Activated T-cell treated with anti-CD3 and anti-CD28 coated beads, Interleukin-2, amount 50 U/mL, for 4 hours (primary cell): ENCODE measurements around the gene SLC35F1. TPM values are rescaled to one million over a fixed set of nuclear protein-coding genes. Genes with fewer than 3 reads are reported as not detected.

ENCODE experiments used
- ATAC-seq, 2 donors: fragments of 200-7000 bp; cut with Tn5 transposase; one replicate each; pipeline ENCODE4 v1.10.0; 2021
- DNase-seq: peaks from one replicate; pipeline ENCODE4 v3.0.0-alpha.2; 2020
- H3K27me3 Mint-ChIP-seq: one replicate; pipeline ENCODE4 v1.8.0; 2021; ENCODE audit warnings: low read depth, mixed read lengths
- H3K36me3 Mint-ChIP-seq: one replicate; pipeline ENCODE4 v1.8.0; 2022; ENCODE audit warnings: mixed read lengths; ENCODE audit not compliant: insufficient read depth
- H3K4me1 Mint-ChIP-seq: one replicate; pipeline ENCODE4 v1.8.0; 2021; ENCODE audit warnings: low read depth, mixed read lengths
- H3K4me3 Mint-ChIP-seq: one replicate; pipeline ENCODE4 v1.8.0; 2021; ENCODE audit warnings: mild to moderate bottlenecking, moderate library complexity, mixed read lengths
- H3K9me3 Mint-ChIP-seq: one replicate; pipeline ENCODE4 v1.8.0; 2021; ENCODE audit warnings: mixed read lengths
- total RNA-seq, 3 donors: library from RNA; stranded (reverse); gene quantifications; one replicate each; pipeline ENCODE4 v1.2.1, GENCODE V29; 2021

The SLC35F1 gene
- total RNA-seq, 3 donors from 2014 or later, result 0.13 to 0.27 (median 0.21) TPM

- H3K36me3 Mint-ChIP-seq, result no peaks in the 10 kb centered on the region
- no peaks in the 10 kb centered on the region for H3K9me3 Mint-ChIP-seq
- ATAC-seq (no peak), DNase-seq (no peak)
- H3K27me3 Mint-ChIP-seq, result no peaks in the 10 kb centered on the region
- no peaks in the 10 kb centered on the region for H3K4me1 Mint-ChIP-seq
- no peak overlapping the region for H3K4me3 Mint-ChIP-seq
These were observed 290.5 kb downstream of the SLC35F1 start for GRCh38 chr6:118197539-118197938.

GRCh38 chr6:118198746-118199145, 291.7 kb downstream of the SLC35F1 start:
- DNase-seq, result no peak
- H3K4me1 Mint-ChIP-seq, result no peaks in the 10 kb centered on the region
- no peak overlapping the region for H3K4me3 Mint-ChIP-seq
- ATAC-seq, result no peak
- no peaks in the 10 kb centered on the region for H3K36me3 Mint-ChIP-seq
- H3K9me3 Mint-ChIP-seq, result no peaks in the 10 kb centered on the region
- H3K27me3 Mint-ChIP-seq, result no peaks in the 10 kb centered on the region

GRCh38 chr6:118200160-118200559, 293.1 kb downstream of the SLC35F1 start:
- Mint-ChIP-seq H3K9me3 (no peaks in the 10 kb centered on the region), H3K36me3 (no peaks in the 10 kb centered on the region), H3K4me3 (no peak overlapping the region), H3K4me1 (no peaks in the 10 kb centered on the region), H3K27me3 (no peaks in the 10 kb centered on the region)
- ATAC-seq (no peak), DNase-seq (no peak)

GRCh38 chr6:118202517-118202916, 295.5 kb downstream of the SLC35F1 start:
- H3K9me3 Mint-ChIP-seq, result no peaks in the 10 kb centered on the region
- no peaks in the 10 kb centered on the region for H3K27me3 Mint-ChIP-seq
- DNase-seq (no peak), ATAC-seq (no peak)
- no peaks in the 10 kb centered on the region for H3K4me1 Mint-ChIP-seq
- no peaks in the 10 kb centered on the region for H3K36me3 Mint-ChIP-seq
- H3K4me3 Mint-ChIP-seq, result no peak overlapping the region

- ATAC-seq, result no peak
- no peak for DNase-seq
- Mint-ChIP-seq H3K36me3 (no peaks in the 10 kb centered on the region), H3K4me3 (no peak overlapping the region), H3K4me1 (no peaks in the 10 kb centered on the region), H3K27me3 (no peaks in the 10 kb centered on the region), H3K9me3 (no peaks in the 10 kb centered on the region)
These were observed 296.5 kb downstream of the SLC35F1 start for GRCh38 chr6:118203545-118203944.

GRCh38 chr6:118206221-118206620, 299.2 kb downstream of the SLC35F1 start:
- no peaks in the 10 kb centered on the region for H3K27me3 Mint-ChIP-seq
- H3K4me3 Mint-ChIP-seq, result no peak overlapping the region
- no peak for ATAC-seq
- no peaks in the 10 kb centered on the region for H3K4me1 Mint-ChIP-seq
- no peaks in the 10 kb centered on the region for H3K36me3 Mint-ChIP-seq
- H3K9me3 Mint-ChIP-seq, result no peaks in the 10 kb centered on the region
- DNase-seq, result no peak

- Mint-ChIP-seq H3K4me3 (no peak overlapping the region), H3K27me3 (no peaks in the 10 kb centered on the region), H3K36me3 (no peaks in the 10 kb centered on the region), H3K9me3 (no peaks in the 10 kb centered on the region), H3K4me1 (no peaks in the 10 kb centered on the region)
- DNase-seq (no peak), ATAC-seq (no peak)
These were observed 300.9 kb downstream of the SLC35F1 start for GRCh38 chr6:118207947-118208346.

GRCh38 chr6:118212451-118213173, 305.5 kb downstream of the SLC35F1 start:
- ATAC-seq, result no peak
- Mint-ChIP-seq H3K36me3 (no peaks in the 10 kb centered on the region), H3K9me3 (no peaks in the 10 kb centered on the region), H3K27me3 (no peaks in the 10 kb centered on the region), H3K4me3 (no peak overlapping the region), H3K4me1 (no peaks in the 10 kb centered on the region)
- DNase-seq, result no peak

- Mint-ChIP-seq H3K4me1 (no peaks in the 10 kb centered on the region), H3K27me3 (no peaks in the 10 kb centered on the region), H3K9me3 (no peaks in the 10 kb centered on the region), H3K36me3 (no peaks in the 10 kb centered on the region), H3K4me3 (no peak overlapping the region)
- ATAC-seq, result no peak
- no peak for DNase-seq
These were observed 308.2 kb downstream of the SLC35F1 start for GRCh38 chr6:118215269-118215668.

GRCh38 chr6:118216751-118217150, 309.7 kb downstream of the SLC35F1 start:
- Mint-ChIP-seq H3K4me1 (no peaks in the 10 kb centered on the region), H3K36me3 (no peaks in the 10 kb centered on the region), H3K27me3 (no peaks in the 10 kb centered on the region), H3K9me3 (no peaks in the 10 kb centered on the region), H3K4me3 (no peak overlapping the region)
- no peak for DNase-seq
- ATAC-seq, result no peak

GRCh38 chr6:118218156-118218555, 311.1 kb downstream of the SLC35F1 start:
- ATAC-seq, result no peak
- H3K4me3 Mint-ChIP-seq, result no peak overlapping the region
- DNase-seq, result no peak
- H3K9me3 Mint-ChIP-seq, result no peaks in the 10 kb centered on the region
- H3K27me3 Mint-ChIP-seq, result no peaks in the 10 kb centered on the region
- H3K4me1 Mint-ChIP-seq, result no peaks in the 10 kb centered on the region
- H3K36me3 Mint-ChIP-seq, result no peaks in the 10 kb centered on the region

GRCh38 chr6:118220429-118221128, 313.5 kb downstream of the SLC35F1 start:
- no peaks in the 10 kb centered on the region for H3K4me1 Mint-ChIP-seq
- no peak for ATAC-seq
- H3K9me3 Mint-ChIP-seq, result no peaks in the 10 kb centered on the region
- no peak for DNase-seq
- no peak overlapping the region for H3K4me3 Mint-ChIP-seq
- no peaks in the 10 kb centered on the region for H3K36me3 Mint-ChIP-seq
- H3K27me3 Mint-ChIP-seq, result peaks cover 5% of the 10 kb centered on the region

GRCh38 chr6:118223316-118223715, 316.3 kb downstream of the SLC35F1 start:
- Mint-ChIP-seq H3K9me3 (no peaks in the 10 kb centered on the region), H3K4me1 (no peaks in the 10 kb centered on the region), H3K4me3 (no peak overlapping the region), H3K36me3 (no peaks in the 10 kb centered on the region), H3K27me3 (peaks cover 10% of the 10 kb centered on the region)
- no peak for DNase-seq
- ATAC-seq, result no peak

GRCh38 chr6:118228886-118229285, 321.8 kb downstream of the SLC35F1 start:
- DNase-seq (no peak), ATAC-seq (no peak)
- H3K36me3 Mint-ChIP-seq, result no peaks in the 10 kb centered on the region
- H3K4me1 Mint-ChIP-seq, result no peaks in the 10 kb centered on the region
- no peak overlapping the region for H3K4me3 Mint-ChIP-seq
- peaks cover 13% of the 10 kb centered on the region for H3K27me3 Mint-ChIP-seq
- H3K9me3 Mint-ChIP-seq, result no peaks in the 10 kb centered on the region

- H3K4me3 Mint-ChIP-seq, result no peak overlapping the region
- peaks cover 19% of the 10 kb centered on the region for H3K27me3 Mint-ChIP-seq
- H3K4me1 Mint-ChIP-seq, result no peaks in the 10 kb centered on the region
- no peaks in the 10 kb centered on the region for H3K9me3 Mint-ChIP-seq
- ATAC-seq, result no peak
- DNase-seq, result no peak
- H3K36me3 Mint-ChIP-seq, result no peaks in the 10 kb centered on the region
These were observed 333.9 kb downstream of the SLC35F1 start for GRCh38 chr6:118240878-118241528.
